Stimulated activated CD8-positive, alpha-beta memory T cell treated with anti-CD3 and anti-CD28 coated beads, Interleukin-7, amount 100 ng/mL, for 24 hours (primary cell): Measurements from ENCODE around the gene TNFSF8.

Source experiments
- DNase-seq: peaks from one replicate; pipeline ENCODE4 v3.0.0-alpha.2; 2020; ENCODE audit warnings: low read depth

Gene TNFSF8

GRCh38 chr9:114936581-114936980 lies 6.2 kb upstream of the TNFSF8 start:
- no peak for DNase-seq

DNA sequence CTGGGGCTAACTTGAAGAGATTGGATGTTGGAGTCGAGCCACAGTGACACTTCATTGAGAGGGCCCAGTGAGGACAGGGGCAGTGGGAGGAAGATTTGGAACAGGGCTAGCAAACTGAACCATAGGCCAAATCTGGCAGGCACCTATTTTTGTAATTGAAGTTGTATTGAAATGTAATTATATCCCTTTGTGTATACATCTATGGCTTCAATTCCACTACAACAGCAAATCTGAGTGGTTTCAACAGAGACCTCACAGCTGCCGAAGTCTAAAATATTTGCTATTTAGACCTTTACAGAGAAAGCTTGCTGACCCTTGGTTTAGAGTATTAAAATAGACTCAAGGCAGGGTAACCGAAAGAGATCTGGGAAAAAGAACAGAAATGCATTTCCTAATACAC lies 4.7 kb upstream of the TNFSF8 start:
- no peak for DNase-seq

DNA sequence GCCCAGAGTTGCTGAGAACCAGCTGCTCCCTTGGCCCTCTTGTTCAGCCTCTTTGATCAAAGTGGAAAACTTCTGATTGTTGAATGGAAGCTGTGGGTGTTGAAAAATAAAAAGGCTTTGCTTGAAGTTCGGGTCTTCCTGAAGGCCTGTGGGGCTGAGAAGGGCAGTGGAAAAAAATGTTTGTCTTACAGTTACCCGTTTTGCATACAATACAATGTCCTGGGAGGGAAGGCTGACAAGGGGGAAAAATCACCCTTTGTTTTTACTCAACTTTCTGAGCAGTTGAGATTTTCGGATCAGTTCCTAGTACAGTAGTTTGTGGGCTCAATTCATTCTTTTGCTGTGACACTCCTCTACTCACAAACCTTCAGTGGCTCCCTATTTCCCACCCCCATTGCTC lies 2.1 kb upstream of the TNFSF8 start:
- DNase-seq, result no peak

- DNase-seq, result no peak
These were observed 1.0 kb upstream of the TNFSF8 start for GRCh38 chr9:114931407-114931806.

GRCh38 chr9:114929201-114929600 lies 1.2 kb downstream of the TNFSF8 start:
- DNase-seq, result no peak

GRCh38 chr9:114928671-114929070 lies 1.7 kb downstream of the TNFSF8 start:
- DNase-seq, result no peak

DNA sequence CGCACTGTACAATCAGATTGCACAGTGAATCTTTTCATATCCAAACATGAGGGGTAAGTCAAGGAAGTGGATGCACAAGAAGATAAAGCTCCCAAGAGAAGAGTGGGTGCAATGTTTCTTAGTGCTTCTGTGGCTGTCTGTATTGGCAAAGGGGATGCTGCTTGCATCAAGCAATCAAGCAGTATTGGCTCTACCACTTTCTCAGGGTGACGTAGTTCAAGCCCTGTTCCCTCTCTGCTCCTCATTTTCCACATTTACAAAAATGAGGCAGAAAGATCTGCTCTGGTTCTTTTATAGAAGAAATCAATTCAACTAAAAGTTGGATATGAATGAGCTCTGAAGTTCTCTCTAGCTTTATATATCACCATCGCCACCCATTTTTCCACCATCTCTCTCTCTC lies 2.3 kb downstream of the TNFSF8 start:
- DNase-seq, result no peak

GRCh38 chr9:114925672-114926071 lies 4.7 kb downstream of the TNFSF8 start:
- DNase-seq, result no peak

- DNase-seq, result no peak
These were observed 5.4 kb downstream of the TNFSF8 start for GRCh38 chr9:114925039-114925438.

DNA sequence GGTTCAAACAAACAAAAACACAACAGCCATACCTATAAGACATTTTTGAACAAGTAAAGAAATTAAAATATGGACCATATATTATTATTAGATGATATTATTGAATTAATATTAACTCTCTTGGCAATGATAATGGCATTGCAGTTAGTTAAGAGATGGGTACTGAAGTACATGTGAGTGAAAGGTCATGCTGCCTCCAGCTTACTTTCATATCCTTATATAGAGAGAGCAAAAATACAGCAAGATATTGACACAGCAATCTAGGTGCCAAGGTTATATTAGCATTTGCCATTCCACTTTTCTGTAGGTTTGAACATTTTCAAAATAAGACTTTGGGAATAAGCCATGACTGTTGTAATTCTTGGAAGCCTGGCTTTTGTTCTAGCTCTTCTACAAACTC lies 6.1 kb downstream of the TNFSF8 start:
- DNase-seq, result no peak

GRCh38 chr9:114923918-114924317 lies 6.5 kb downstream of the TNFSF8 start:
- DNase-seq, result no peak

GRCh38 chr9:114921171-114921570 lies 9.2 kb downstream of the TNFSF8 start:
- DNase-seq, result no peak

DNA sequence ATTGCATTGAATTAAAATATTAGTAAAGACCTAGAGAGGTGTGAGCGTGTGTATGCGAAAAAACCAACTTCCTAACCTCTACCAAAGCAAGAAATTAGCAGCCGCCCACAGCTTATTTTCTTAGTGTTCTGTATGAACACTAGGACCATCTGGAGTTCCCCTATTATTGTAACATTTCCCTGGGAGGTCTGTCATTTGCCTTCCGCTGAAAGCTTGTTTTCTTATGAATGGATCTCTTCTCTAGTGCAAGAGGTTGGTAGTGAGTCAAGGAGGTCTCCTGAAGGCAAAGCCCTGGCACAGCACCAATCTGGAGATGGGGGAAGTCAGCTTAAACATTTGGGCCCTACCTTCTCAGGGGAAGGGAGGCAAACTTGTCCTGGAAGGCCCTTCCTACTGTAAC lies 10.8 kb downstream of the TNFSF8 start:
- no peak for DNase-seq

- no peak for DNase-seq
These were observed 13.9 kb downstream of the TNFSF8 start for GRCh38 chr9:114916481-114916880.

GRCh38 chr9:114914139-114914538 lies 16.3 kb downstream of the TNFSF8 start:
- DNase-seq, result no peak

DNA sequence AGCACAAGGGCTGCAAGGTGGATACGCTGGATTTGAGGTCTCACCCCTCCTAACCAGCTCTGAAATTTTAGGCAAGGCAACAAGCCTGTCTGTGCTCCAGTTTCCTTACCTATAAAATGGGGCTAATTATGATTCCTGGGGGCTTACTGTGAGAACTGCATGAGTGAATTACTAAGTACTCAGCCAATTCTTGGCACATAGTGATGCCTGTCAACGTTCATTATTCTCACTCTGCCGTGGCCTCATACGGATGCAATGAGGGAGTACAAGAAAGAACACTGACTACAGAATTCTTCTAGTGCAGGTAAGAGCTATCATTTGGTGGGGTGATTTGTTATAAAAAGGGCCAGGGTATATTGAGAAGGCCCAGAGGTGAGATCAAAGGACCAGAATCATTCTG lies 16.7 kb downstream of the TNFSF8 start:
- no peak for DNase-seq

GRCh38 chr9:114913217-114913616 lies 17.2 kb downstream of the TNFSF8 start:
- DNase-seq, result no peak

- DNase-seq, result no peak
These were observed 19.1 kb downstream of the TNFSF8 start for GRCh38 chr9:114911167-114911821.

DNA sequence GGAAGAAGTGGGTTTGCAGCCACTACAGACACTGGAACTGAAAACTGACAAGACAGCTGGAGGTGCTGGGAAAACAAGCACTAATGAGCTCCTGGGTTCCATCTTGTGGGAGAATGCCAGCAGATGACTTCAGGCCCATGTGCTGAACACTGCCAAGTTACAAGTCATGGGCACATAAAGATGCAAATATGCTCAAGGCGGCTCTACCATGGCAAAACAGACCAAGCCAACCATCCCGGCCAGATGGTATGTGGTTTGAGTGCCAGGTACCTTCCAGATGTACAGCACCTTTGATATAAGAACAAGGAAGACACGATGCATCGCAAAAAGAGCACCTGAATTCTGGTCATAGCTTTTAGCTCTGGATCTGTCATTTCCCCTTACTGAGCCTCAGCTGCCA lies 19.9 kb downstream of the TNFSF8 start:
- no peak for DNase-seq

GRCh38 chr9:114909661-114910060 lies 20.7 kb downstream of the TNFSF8 start:
- DNase-seq, result no peak

DNA sequence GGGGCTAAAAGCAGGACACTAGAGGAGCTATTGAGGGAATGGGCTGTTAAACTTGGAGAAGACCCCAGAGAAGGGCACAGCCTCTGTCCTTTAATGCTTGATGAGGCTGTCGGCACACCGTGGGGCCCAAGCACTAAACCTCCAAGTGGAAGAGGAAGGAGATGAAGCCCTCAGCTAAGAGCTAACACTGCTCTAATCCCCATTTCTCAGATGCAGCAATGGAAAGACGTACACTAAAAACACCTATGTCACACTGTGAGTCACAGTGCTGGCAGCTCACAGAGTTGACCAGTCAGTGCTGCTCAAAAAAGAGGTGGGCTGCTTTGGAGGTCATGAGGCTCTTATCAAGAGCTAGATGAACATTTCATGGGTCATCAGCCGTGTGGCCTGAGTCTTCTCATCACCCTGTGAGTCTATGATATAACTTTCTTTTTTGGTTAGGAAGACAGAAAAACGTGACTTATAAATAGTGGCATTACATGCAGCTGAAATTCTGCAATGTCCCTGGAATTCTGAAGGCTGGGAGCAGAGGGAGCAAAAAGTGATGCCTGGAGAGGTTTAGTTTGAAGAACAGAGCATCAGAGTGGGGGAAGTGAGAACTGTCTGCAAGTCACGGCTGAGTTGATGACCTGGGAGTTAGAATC lies 21.5 kb downstream of the TNFSF8 start:
- DNase-seq, result no peak

DNA sequence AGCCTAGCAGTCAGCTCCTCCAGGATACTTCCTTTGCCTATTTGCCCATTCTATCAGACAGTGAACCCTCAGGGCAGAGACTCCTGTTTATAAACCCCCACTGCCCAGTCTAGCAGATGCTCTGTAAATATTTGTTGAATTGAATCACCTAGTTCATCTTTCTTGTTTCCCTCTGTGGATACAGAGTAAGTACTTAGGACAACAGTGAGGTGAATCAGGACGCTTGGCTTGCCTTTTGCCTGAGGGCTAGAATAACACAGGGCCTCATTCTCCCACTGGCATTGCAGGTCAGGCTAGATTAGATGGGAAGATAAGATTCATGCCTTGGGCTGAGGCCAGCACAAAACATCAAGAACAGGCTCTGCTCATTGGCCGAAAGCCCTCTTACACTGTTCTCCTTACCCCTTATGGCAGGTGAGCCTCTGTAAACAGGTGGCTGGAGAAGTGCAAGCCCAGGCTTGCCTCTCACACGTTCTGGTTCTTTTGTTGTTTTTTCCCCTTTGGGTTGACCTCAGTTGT lies 22.2 kb downstream of the TNFSF8 start:
- no peak for DNase-seq

GRCh38 chr9:114906922-114907571 lies 23.3 kb downstream of the TNFSF8 start:
- DNase-seq, result no peak
